C4-2B (cell line): ENCODE results near the gene CSNK1A1.

Experiments
- ZFX ChIP-seq: fragments of 450-650 bp; IDR thresholded peaks from 2 replicates; pipeline ENCODE4 v1.6.1; 2017
- TF ChIP-seq, protein P1 (sequence below): fragments of 450-650 bp; conservative IDR thresholded peaks from 2 replicates; pipeline ENCODE4 v1.5.1; 2017; ENCODE audit warnings: mild to moderate bottlenecking

DNA sequence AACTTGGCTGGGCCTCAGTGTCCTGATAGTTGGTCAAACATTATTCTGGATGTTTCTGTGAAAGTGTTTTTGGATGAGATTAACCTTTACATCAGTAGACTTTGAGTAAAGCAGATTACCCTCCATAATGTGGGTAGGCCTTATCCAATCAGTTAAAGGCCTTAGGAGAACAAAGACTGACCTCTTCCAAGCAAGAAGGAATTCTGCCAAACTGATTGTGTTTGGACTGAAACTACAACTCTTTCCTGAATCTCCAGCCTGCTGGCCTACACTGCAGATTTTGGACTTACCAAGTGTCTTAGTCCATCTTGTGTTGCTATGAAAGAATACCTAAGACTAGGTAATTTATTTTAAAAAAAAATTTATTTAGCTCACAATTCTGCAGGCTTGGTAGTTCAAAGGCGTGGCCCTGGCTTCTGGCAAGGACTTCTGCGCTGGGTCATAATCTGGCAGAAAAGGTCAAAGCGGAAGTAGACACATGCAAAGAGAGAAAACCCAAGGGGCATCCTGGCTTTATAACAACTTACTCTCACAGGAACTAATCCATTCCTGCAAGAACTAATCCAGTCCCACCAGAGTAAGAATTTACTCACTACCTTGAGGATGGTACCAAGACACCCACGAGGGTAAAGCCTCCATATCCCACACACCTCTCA is 21.5 kb upstream of the CSNK1A1 start:
- TF ChIP-seq, protein P1, sequence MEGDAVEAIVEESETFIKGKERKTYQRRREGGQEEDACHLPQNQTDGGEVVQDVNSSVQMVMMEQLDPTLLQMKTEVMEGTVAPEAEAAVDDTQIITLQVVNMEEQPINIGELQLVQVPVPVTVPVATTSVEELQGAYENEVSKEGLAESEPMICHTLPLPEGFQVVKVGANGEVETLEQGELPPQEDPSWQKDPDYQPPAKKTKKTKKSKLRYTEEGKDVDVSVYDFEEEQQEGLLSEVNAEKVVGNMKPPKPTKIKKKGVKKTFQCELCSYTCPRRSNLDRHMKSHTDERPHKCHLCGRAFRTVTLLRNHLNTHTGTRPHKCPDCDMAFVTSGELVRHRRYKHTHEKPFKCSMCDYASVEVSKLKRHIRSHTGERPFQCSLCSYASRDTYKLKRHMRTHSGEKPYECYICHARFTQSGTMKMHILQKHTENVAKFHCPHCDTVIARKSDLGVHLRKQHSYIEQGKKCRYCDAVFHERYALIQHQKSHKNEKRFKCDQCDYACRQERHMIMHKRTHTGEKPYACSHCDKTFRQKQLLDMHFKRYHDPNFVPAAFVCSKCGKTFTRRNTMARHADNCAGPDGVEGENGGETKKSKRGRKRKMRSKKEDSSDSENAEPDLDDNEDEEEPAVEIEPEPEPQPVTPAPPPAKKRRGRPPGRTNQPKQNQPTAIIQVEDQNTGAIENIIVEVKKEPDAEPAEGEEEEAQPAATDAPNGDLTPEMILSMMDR, result no peak
- no peak for TF ChIP-seq ZFX
